GM23248 (cell line): ENCODE data around the gene MROH8. TPM values are rescaled to one million over a fixed set of nuclear protein-coding genes. Genes with fewer than 3 reads are reported as not detected.

Experiments
- DNase-seq: peaks from one replicate; pipeline ENCODE4 v3.0.0-alpha.2; 2015
- H2AFZ ChIP-seq: fragments of 200-600 bp; sonication (generic); 2 replicates; pipeline ENCODE4 v1.6.1; 2016; ENCODE audit warnings: antibody characterized with exemption
- H3F3A ChIP-seq: fragments of 200-600 bp; sonication (generic); 2 replicates; pipeline ENCODE4 v1.6.1; 2016; ENCODE audit warnings: mild to moderate bottlenecking, antibody characterized with exemption, mixed run types; ENCODE audit not compliant: insufficient read depth
- H3K27ac ChIP-seq: fragments of 200-600 bp; sonication (generic); 2 replicates; pipeline ENCODE4 v1.5.1; 2016; ENCODE audit warnings: mild to moderate bottlenecking
- H3K27me3 ChIP-seq: fragments of 200-600 bp; sonication (generic); replicated peaks from 2 replicates; pipeline ENCODE4 v1.6.1; 2016; ENCODE audit warnings: mild to moderate bottlenecking; ENCODE audit not compliant: insufficient read depth
- H3K36me3 ChIP-seq: fragments of 200-600 bp; sonication (generic); 2 replicates; pipeline ENCODE4 v1.6.1; 2016; ENCODE audit warnings: low read depth, mild to moderate bottlenecking
- H3K4me1 ChIP-seq: fragments of 200-600 bp; sonication (generic); 2 replicates; pipeline ENCODE4 v1.6.1; 2016; ENCODE audit warnings: mild to moderate bottlenecking; ENCODE audit not compliant: insufficient read depth
- H3K4me2 ChIP-seq: fragments of 200-600 bp; sonication (generic); one replicate; pipeline ENCODE4 v1.6.1; 2016; ENCODE audit warnings: mild to moderate bottlenecking; ENCODE audit not compliant: unreplicated experiment
- H3K4me3 ChIP-seq: fragments of 200-600 bp; sonication (generic); 2 replicates; pipeline ENCODE4 v1.5.1; 2016; ENCODE audit warnings: mild to moderate bottlenecking
- H3K79me2 ChIP-seq: fragments of 200-600 bp; sonication (generic); 2 replicates; pipeline ENCODE4 v1.6.1; 2016; ENCODE audit warnings: mild to moderate bottlenecking; ENCODE audit not compliant: insufficient read depth
- H3K9ac ChIP-seq: fragments of 200-600 bp; sonication (generic); 2 replicates; pipeline ENCODE4 v1.6.1; 2016; ENCODE audit warnings: mild to moderate bottlenecking
- H3K9me2 ChIP-seq: fragments of 200-600 bp; sonication (generic); 2 replicates; pipeline ENCODE4 v1.6.1; 2016; ENCODE audit warnings: mixed run types, mild to moderate bottlenecking, moderate library complexity; ENCODE audit not compliant: insufficient read depth
- H3K9me3 ChIP-seq: fragments of 200-600 bp; sonication (generic); one replicate; pipeline ENCODE4 v1.6.1; 2017; ENCODE audit warnings: low read depth
- H4K20me1 ChIP-seq: fragments of 200-600 bp; sonication (generic); 2 replicates; pipeline ENCODE4 v1.6.0; 2016; ENCODE audit not compliant: insufficient read depth
- EZH2 ChIP-seq: fragments of 200-600 bp; sonication (generic); IDR thresholded peaks from 2 replicates; pipeline ENCODE4 v1.6.1; 2018; ENCODE audit warnings: antibody characterized with exemption, mild to moderate bottlenecking; ENCODE audit not compliant: insufficient read depth, poor library complexity, severe bottlenecking
- EZH2phosphoT487 ChIP-seq: fragments of 200-600 bp; sonication (generic); IDR thresholded peaks from 2 replicates; pipeline ENCODE4 v1.6.1; 2018; ENCODE audit warnings: antibody characterized with exemption, moderate library complexity, mild to moderate bottlenecking, low read depth; ENCODE audit not compliant: insufficient read depth
- whole genome bisulfite sequencing, 2 experiments: methylation state at CpG; one replicate each; pipeline ENCODE4 v1.1.6; 2015 to 2017; ENCODE audit warnings: low lambda C conversion rate in 2 of 2, low coverage in 1 of 2; ENCODE audit errors: missing lambda C conversion rate in 2 of 2; 5-methylcytosine and 5-hydroxymethylcytosine counted together
- in situ Hi-C: fragments of 300-500 bp; cut with MboI; formaldehyde crosslinking; loops from 2 replicates; pipeline ENCODE4 v1.15.0; 2020
- polyA plus RNA-seq: library from polyadenylated mRNA; unstranded; fragments of >200 nt; fragmentation: Nextera tagmentation; extraction: Ambion mirVana; gene quantifications from 2 replicates; pipeline ENCODE4 v1.2.1, GENCODE V29; 2016
- total RNA-seq: library from RNA; depleted of rRNA; stranded (reverse); fragments of >200 nt; shearing (Covaris generic); gene quantifications from 2 replicates; pipeline ENCODE4 v1.2.3, GENCODE V29; 2014

Gene MROH8
- total and polyA plus RNA-seq, 2 experiments from 2014 or later: 0.89 to 4.2 TPM

DNA sequence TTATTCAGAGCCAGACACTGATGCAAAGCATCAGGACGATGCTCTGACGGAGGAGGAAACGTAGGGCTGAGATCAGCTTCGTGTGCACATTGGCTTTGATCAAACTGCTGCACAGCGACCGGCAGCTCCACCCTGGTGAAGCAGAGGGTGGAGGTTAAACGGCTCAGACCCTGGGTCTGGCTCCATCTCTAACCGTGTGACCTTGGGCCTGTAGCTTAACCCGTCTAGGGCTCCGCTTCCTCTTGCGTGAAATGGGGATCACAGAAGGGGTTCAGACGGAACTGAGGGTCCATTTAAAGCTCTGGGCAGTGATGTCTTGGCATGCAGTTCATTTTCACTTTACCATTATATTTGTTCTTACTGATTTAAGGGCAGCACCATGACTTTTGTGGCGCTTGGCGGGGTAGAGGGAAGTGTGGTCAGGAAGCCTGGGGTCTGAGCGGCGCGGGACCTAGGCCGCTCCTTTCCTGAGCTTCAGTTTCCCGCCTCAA lies 84.2 kb downstream of the MROH8 start:
- in situ Hi-C loops: no loop called here
- H3F3A ChIP-seq: no peaks in the 10 kb centered on the region
- H3K4me3 ChIP-seq: peak overlapping the region; percentile 96
- peaks cover 46% of the 10 kb centered on the region for H3K79me2 ChIP-seq
- no peaks in the 10 kb centered on the region for H3K9me3 ChIP-seq
- H2AFZ ChIP-seq: peak overlapping the region; percentile 98
- WGBS, 2 experiments: 3 to 5% methylated on average over 19 of the region's 19 CpGs
- H3K9me2 ChIP-seq: no peaks in the 10 kb centered on the region
- peak; percentile 39 for DNase-seq
- H3K4me1 ChIP-seq: 0 out of 2 replicates have a peak, but pooled peaks cover 6% of the 10 kb centered on the region
- no peaks in the 10 kb centered on the region for H3K36me3 ChIP-seq
- TF ChIP-seq EZH2phosphoT487: no peak
- TF ChIP-seq EZH2: no peak
- peak overlapping the region; percentile 83 for H3K9ac ChIP-seq
- no peaks in the 10 kb centered on the region for H4K20me1 ChIP-seq
- H3K27me3 ChIP-seq: no peaks in the 10 kb centered on the region
- no peak overlapping the region for H3K27ac ChIP-seq
- H3K4me2 ChIP-seq: peak overlapping the region; percentile 74

DNA sequence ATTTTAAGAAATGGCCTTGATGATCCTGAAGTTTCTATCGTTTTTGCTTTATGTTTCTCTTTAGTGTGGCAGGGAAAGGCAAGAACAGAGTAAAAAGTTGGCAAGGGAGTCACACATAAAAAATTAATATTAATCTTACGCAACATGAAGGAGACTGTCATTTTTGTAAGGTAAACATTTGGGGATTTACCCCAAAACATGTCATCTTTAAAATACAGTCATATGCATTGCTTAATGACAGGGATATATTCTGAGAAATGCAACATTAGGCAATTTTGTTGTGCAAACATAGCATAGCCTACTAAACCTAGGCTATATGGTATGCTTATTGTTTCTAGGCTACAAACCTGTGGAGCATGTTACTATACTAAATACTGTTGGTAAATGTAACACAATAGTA lies 88.9 kb downstream of the MROH8 start:
- peaks cover 45% of the 10 kb centered on the region for H3K79me2 ChIP-seq
- TF ChIP-seq EZH2: no peak
- no peak for TF ChIP-seq EZH2phosphoT487

DNA sequence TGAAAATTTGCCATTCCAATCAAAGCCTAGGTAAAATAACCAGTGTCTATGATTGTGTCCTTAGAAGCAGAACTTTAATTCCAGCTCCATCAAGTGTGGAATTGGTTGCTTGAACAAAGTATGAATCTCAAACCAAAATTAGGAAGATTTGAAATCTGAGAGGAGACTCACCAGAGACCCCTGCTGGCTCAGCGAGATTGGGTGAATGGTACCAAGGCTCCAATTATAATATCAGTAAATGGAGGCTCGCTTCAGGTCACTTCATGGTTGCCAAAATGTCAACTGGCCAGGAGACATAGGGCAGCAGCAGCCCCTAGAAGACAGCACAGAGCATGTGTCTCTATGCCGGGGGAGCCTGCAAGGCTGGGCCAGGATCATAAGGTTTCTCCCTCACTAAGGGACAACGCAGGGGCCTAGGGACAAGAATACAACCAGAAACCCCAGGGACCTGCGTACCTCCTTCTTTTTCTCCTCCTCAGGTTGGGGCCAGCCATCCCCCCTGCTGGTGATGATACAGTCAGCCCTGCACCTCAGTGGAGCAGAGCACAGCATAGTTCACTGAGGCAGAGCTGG lies 97.5 kb downstream of the MROH8 start:
- in situ Hi-C loops: no loop called here
- H3K9me3 ChIP-seq: no peaks in the 10 kb centered on the region
- no peak overlapping the region for H3K9ac ChIP-seq
- no peaks in the 10 kb centered on the region for H3F3A ChIP-seq
- H4K20me1 ChIP-seq: no peaks in the 10 kb centered on the region
- H3K27ac ChIP-seq: no peak overlapping the region
- H3K27me3 ChIP-seq: no peaks in the 10 kb centered on the region
- WGBS, 2 experiments: 80 to 81% methylated on average over 5 of the region's 5 CpGs
- H3K79me2 ChIP-seq: no peaks in the 10 kb centered on the region
- H3K4me2 ChIP-seq: no peak overlapping the region
- no peak overlapping the region for H3K4me3 ChIP-seq
- no peaks in the 10 kb centered on the region for H3K36me3 ChIP-seq
- no peak for TF ChIP-seq EZH2
- no peak for TF ChIP-seq EZH2phosphoT487
- no peak for DNase-seq
- H3K4me1 ChIP-seq: no peaks in the 10 kb centered on the region
- no peak overlapping the region for H2AFZ ChIP-seq
- H3K9me2 ChIP-seq: no peaks in the 10 kb centered on the region

More for the DNA sequence above, 88.9 kb downstream of the MROH8 start:
- Histone ChIP-seq H3K4me1 (0 out of 2 replicates have a peak, but pooled peaks cover 6% of the 10 kb centered on the region), H3K36me3 (no peaks in the 10 kb centered on the region), H2AFZ (no peak overlapping the region), H3K27me3 (no peaks in the 10 kb centered on the region), H3K9me3 (no peaks in the 10 kb centered on the region), H4K20me1 (no peaks in the 10 kb centered on the region), H3K4me3 (no peak overlapping the region), H3K4me2 (no peak overlapping the region), H3K9ac (no peak overlapping the region), H3K9me2 (no peaks in the 10 kb centered on the region), H3F3A (no peaks in the 10 kb centered on the region), H3K27ac (no peak overlapping the region)
- in situ Hi-C loops: no loop called here
- no peak for DNase-seq
- WGBS, 2 experiments: 91 to 93% methylated on average over 2 of the region's 2 CpGs

DNA sequence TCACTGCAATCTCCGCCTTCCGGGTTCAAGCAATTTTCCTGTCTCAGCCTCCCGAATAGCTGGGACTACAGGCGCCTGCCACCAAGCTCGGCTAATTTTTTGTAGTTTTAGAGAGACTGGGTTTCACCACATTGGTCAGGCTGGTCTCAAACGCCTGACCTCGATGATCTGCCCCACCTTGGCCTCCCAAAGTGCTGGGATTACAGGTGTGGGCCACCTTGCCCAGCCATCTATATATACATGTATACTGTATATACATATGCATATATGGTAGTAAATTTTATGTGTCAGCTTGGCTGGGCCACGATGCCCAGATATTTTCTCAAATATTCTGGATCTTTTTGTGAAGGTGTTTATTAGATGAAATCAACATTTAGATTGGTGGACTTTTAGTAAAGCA lies 102.3 kb downstream of the MROH8 start:
- H3K4me1 ChIP-seq: no peaks in the 10 kb centered on the region
- no peak overlapping the region for H3K4me3 ChIP-seq
- no peak overlapping the region for H3K27ac ChIP-seq
- H3K79me2 ChIP-seq: no peaks in the 10 kb centered on the region
- in situ Hi-C loops: no loop called here
- no peaks in the 10 kb centered on the region for H3K36me3 ChIP-seq
- H3F3A ChIP-seq: no peaks in the 10 kb centered on the region
- DNase-seq: no peak
- H2AFZ ChIP-seq: no peak overlapping the region
- H3K4me2 ChIP-seq: no peak overlapping the region
- WGBS, 2 experiments: 94 to 96% methylated on average over 8 of the region's 8 CpGs
- H3K9me2 ChIP-seq: no peaks in the 10 kb centered on the region
- H3K27me3 ChIP-seq: no peaks in the 10 kb centered on the region
- no peaks in the 10 kb centered on the region for H3K9me3 ChIP-seq
- H4K20me1 ChIP-seq: no peaks in the 10 kb centered on the region
- no peak for TF ChIP-seq EZH2phosphoT487
- TF ChIP-seq EZH2: no peak
- no peak overlapping the region for H3K9ac ChIP-seq
